GM19328 (cell line): ENCODE measurements around the gene XRCC3.
"Not testable (repeated sequence)": the region's sequence is repeated elsewhere in the genome, so short reads cannot be mapped to it uniquely, and the experiment has no call there.

ENCODE experiments used
- ATAC-seq: cut with Tn5 transposase; IDR thresholded peaks from one replicate; pipeline ENCODE4 v1.9.1; 2021; ENCODE audit warnings: mild to moderate bottlenecking, moderate library complexity; ENCODE audit not compliant: unreplicated experiment

The XRCC3 gene

GRCh38 chr14:103675957-103676356 is 39.3 kb downstream of the XRCC3 start:
- ATAC-seq, result no peak

- ATAC-seq, result no peak
Observed at GRCh38 chr14:103671911-103672310, 43.3 kb downstream of the XRCC3 start.

DNA sequence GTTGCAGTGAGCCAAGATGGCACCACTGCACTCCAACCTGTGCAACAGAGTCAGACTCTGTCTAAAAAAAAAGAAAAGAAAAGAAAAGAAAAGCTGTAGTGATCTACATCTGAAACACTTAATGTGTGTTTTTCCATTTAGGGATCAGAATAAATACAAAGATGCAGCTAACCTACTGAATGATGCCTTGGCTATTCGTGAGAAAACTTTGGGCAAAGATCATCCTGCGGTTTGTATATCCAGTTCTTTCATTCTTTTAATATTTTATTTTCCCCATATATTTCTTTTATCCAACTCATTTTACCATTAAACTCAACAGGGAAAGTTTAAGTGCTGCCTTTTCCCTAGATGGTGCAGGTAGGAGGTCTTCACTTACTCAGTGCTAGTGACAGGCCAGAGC is 45.9 kb downstream of the XRCC3 start:
- ATAC-seq, result no peak

DNA sequence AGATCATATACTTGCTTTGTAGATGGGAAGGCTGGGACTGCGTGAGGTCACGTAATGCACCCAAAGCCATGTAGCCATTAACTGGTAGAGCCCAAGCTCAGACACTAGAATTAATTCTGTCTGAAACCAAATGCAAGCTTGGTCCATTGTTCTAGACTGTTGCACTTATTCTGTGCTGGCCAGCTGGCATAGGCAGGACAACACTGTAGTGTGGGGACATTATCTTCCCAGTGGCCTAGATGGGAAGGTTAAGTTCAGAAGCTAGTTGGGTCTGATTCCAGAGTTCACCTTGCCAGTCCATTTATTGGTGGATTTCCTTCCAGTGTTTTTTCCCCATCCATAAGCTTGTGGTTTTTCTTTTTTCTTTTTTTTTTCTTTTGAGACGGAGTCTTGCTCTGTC is 47.1 kb downstream of the XRCC3 start:
- no peak for ATAC-seq

GRCh38 chr14:103667671-103668070 is 47.6 kb downstream of the XRCC3 start:
- no peak for ATAC-seq

- no peak for ATAC-seq
Observed at GRCh38 chr14:103663506-103663905, 51.7 kb downstream of the XRCC3 start.

DNA sequence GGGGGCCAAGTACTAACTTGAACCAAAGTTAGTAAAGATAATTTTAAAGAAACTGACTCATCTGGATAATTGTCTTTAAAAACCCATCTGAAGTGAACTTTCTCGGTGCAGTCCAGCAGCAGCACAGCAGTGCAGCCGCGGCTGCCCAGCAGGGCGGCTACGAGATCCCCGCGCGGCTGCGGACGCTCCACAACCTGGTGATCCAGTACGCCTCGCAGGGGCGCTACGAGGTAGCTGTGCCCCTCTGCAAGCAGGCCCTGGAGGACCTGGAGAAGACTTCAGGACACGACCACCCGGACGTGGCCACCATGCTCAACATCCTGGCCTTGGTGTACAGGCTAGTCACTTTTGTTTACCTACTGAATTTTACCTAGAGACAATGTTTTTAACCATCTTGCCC is 52.7 kb downstream of the XRCC3 start:
- no peak for ATAC-seq

- ATAC-seq, result no peak
Observed at GRCh38 chr14:103662029-103662428, 53.2 kb downstream of the XRCC3 start.

DNA sequence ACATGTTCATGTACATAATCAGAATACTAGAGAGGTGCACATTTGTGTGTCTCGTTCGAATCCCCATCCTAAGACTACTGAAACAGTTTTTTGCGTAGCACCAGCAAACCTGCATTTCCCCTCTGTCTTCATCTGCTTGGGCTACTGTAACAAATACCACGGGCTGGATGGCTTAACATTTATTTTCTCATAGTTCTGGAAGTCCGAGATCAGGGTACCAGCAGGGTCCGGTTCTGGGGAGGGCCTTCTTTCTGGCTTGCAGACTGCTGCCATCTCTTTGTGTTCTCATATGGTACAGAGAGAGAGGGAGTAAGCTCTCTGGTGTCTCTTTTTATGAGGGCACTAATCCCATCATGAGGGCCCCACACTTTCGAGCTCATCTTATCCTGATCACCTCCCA is 55.6 kb downstream of the XRCC3 start:
- no peak for ATAC-seq

GRCh38 chr14:103657471-103657870 is 57.8 kb downstream of the XRCC3 start:
- no peak for ATAC-seq

GRCh38 chr14:103656756-103657133 is 58.5 kb downstream of the XRCC3 start:
- no peak for ATAC-seq

DNA sequence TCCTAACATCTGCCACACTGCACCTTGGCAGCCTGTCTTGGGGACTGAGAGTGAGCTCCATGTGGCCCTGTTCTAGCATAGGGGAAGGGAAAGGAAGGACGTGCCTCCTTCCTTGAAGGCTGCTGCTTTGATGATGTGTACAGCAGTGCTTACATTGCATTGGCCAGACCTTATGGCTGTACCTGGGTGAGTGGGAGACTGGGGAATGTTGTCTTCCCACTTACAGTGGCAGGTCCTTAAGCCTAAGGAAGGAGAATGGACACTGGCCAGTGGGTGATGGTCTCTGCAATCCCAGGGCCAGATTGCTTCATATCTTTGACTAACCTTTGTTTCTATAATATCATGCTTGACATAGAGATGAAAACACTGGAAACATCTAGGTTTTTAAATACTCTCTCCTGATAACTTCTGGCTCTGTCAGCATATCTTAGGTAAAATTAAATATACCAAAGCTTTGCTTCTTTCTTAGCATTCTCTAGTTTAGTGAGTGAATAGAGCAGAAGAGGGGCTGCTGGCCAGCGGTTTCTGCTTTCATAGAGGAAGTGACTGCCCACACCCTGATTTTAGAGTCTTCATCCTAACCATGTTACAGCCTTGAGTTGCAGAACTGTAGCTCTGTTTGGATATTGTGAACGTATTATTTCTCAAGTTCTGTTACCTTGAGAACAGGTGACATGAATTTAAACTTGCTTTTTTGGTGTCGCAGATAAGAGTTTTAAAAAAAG is 59.1 kb downstream of the XRCC3 start:
- ATAC-seq, result no peak

GRCh38 chr14:103654619-103655018 is 60.6 kb downstream of the XRCC3 start:
- ATAC-seq, result no peak

GRCh38 chr14:103653805-103654204 is 61.4 kb downstream of the XRCC3 start:
- ATAC-seq, result no peak

DNA sequence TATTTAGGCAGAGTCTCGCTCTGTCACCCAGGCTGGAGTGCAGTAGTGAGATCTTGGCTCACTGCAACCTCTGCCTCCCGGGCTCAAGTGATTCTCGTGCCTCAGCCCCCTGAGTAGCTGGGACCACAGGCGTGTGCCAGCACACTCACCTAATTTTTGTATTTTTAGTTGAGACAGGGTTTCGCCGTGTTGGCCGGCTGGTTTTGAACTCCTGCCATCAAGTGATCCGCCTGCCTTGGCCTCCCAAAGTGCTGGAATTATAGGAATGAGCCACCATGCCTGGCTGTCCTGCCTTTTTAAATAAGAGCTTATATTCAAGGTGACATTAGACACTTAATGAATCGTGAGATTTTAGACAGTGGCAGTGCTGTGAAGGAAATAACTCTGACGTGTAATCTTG is 61.9 kb downstream of the XRCC3 start:
- not testable (repeated sequence) for ATAC-seq

- no peak for ATAC-seq
Observed at GRCh38 chr14:103652806-103653205, 62.4 kb downstream of the XRCC3 start.

DNA sequence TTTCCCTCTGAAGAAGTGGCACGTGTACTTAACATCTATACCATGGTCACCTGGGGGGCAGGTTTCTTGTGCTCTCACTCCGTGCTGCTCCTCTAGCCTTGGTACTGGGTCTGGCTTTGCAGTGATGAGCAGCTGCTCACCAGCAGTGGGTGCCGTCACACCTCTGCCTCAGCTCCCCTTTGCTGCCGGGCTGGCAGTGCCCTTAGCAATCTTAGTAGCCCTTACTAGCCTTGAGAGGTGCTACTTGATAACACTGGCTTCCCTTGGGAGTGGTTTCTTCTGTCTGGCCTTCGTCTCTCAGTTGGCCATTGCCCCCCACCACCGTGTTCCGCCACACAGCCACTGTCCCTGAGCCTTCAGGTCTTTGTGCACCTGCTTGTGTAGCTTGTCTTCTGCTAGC is 63.7 kb downstream of the XRCC3 start:
- ATAC-seq, result no peak

- ATAC-seq, result no peak
Observed at GRCh38 chr14:103650213-103650612, 65.0 kb downstream of the XRCC3 start.

- ATAC-seq, result no peak
Observed at GRCh38 chr14:103649001-103649400, 66.2 kb downstream of the XRCC3 start.
